HG03060 (cell line): ENCODE measurements around the gene PDE4DIP.
"Not testable (repeated sequence)": the region's sequence is repeated elsewhere in the genome, so short reads cannot be mapped to it uniquely, and the experiment has no call there.

ENCODE experiments used
- ATAC-seq: cut with Tn5 transposase; IDR thresholded peaks from one replicate; pipeline ENCODE4 v1.9.1; 2021; ENCODE audit warnings: low read depth, moderate number of reproducible peaks; ENCODE audit not compliant: unreplicated experiment

The PDE4DIP gene

GRCh38 chr1:149018577-149018976 lies 174.3 kb downstream of the PDE4DIP start:
- ATAC-seq: not testable (repeated sequence)

- not testable (repeated sequence) for ATAC-seq
These were observed 180.1 kb downstream of the PDE4DIP start for GRCh38 chr1:149024327-149024726.

DNA sequence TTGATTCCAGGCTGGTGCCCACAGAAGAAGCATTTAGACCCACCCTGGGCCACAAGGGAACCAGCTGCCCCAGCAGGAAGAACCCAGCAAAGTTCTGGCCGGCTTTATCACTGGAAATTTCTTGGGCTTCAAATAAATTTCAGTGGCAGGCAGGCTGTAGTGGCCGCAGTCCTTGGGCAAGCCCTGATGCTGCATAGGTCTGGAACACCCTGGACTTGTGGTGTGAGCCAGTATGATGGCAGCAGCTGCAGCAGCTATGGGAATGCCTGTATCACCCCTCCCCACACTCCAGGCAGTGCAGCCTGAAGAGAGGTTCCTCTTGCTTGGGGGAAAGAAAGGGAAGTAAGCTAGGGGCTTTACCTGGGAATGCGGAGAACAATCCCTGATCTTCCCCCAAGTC lies 189.7 kb downstream of the PDE4DIP start:
- not testable (repeated sequence) for ATAC-seq

- not testable (repeated sequence) for ATAC-seq
These were observed 198.8 kb downstream of the PDE4DIP start for GRCh38 chr1:149043056-149043455.

DNA sequence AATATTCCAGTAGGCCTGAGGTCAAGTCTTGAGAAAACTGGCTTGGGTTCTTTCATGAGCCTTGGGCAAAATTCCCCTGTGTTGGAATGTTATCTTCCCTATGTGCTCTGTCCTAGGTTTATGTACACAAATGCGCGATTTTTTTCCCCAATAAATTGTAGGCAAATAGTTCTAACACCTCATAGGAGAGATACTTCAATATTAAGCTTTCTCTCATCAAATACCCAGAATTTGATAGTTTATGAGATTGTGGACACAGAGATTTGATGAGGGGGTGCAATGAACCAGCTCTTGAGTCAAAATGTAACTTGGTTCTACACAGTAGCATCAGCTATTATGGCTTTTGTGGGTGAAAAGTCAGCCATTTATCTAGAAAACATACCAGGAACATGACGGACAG lies 220.4 kb downstream of the PDE4DIP start:
- not testable (repeated sequence) for ATAC-seq

DNA sequence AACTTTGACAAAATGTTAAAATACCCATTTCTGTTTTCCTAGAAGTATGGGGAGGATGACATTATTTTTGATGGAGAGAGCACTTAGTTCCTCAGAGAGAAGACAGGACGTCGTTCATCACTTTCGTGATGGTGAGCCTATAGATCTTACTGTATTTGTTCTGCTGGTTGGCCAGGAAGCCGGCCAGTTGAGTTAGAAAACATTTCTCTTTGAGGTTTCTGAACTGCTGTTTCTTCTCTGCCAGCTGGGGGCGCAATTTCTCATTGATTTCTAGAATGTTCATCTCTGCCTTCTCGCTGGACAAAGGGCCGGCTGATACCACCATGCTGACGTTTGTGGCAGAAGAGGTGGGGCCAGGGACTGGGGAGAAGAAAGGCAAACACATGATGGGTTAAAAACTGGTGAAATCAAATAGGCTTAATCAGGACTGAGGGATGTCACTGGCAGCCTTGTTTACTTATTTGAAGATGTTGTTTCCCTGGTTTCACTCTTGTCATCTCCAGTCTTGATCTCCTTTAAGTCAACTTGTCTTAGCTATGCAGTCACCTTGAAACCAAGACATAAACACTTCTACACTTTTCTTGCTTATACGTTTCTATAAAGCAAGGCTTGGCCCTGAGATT lies 231.4 kb downstream of the PDE4DIP start:
- not testable (repeated sequence) for ATAC-seq
